Measurements from ENCODE around the gene CDK7. TPM values are rescaled to one million over a fixed set of nuclear protein-coding genes. Genes with fewer than 3 reads are reported as not detected.
"Not testable (repeated sequence)": the region's sequence is repeated elsewhere in the genome, so short reads cannot be mapped to it uniquely, and the experiment has no call there.

The CDK7 gene
- total RNA-seq, 1 experiment from 2014 or later: 43.9 TPM

- not testable (repeated sequence) for H3K36me3 ChIP-seq (replicated peaks; ENCODE audit: control insufficient read depth, insufficient read depth, low read length); H3K27me3 ChIP-seq (ENCODE audit: control insufficient read depth, insufficient read depth, low read length); DNase-seq; H3K4me3 ChIP-seq (ENCODE audit: insufficient read depth, low read depth, low read length)
These were observed 14.3 kb upstream of the CDK7 start for GRCh38 chr5:69220371-69220770.

GRCh38 chr5:69220833-69221232, 13.9 kb upstream of the CDK7 start:
- H3K4me3 ChIP-seq (ENCODE audit: insufficient read depth, low read depth, low read length); H3K36me3 ChIP-seq (replicated peaks; ENCODE audit: control insufficient read depth, insufficient read depth, low read length); DNase-seq; H3K27me3 ChIP-seq (ENCODE audit: control insufficient read depth, insufficient read depth, low read length): not testable (repeated sequence)

GRCh38 chr5:69224520-69224919, 10.2 kb upstream of the CDK7 start:
- no peaks in the 10 kb centered on the region for H3K27me3 ChIP-seq (ENCODE audit: control insufficient read depth, insufficient read depth, low read length)
- DNase-seq: no peak
- H3K36me3 ChIP-seq (replicated peaks; ENCODE audit: control insufficient read depth, insufficient read depth, low read length): peaks cover 2% of the 10 kb centered on the region; the same call in 1 of the 2 replicates
- no peak overlapping the region for H3K4me3 ChIP-seq (ENCODE audit: insufficient read depth, low read depth, low read length)

GRCh38 chr5:69225860-69226259, 8.8 kb upstream of the CDK7 start:
- DNase-seq: no peak
- Histone ChIP-seq H3K27me3 (ENCODE audit: control insufficient read depth, insufficient read depth, low read length) (no peaks in the 10 kb centered on the region), H3K36me3 (replicated peaks; ENCODE audit: control insufficient read depth, insufficient read depth, low read length) (peaks cover 2% of the 10 kb centered on the region; the same call in 1 of the 2 replicates), H3K4me3 (ENCODE audit: insufficient read depth, low read depth, low read length) (no peak overlapping the region)

GRCh38 chr5:69230181-69230580, 4.5 kb upstream of the CDK7 start:
- Histone ChIP-seq H3K27me3 (ENCODE audit: control insufficient read depth, insufficient read depth, low read length) (no peaks in the 10 kb centered on the region), H3K4me3 (ENCODE audit: insufficient read depth, low read depth, low read length) (no peak overlapping the region), H3K36me3 (replicated peaks; ENCODE audit: control insufficient read depth, insufficient read depth, low read length) (peaks cover 2% of the 10 kb centered on the region; the same call in 1 of the 2 replicates)
- DNase-seq: no peak

- Histone ChIP-seq H3K4me3 (ENCODE audit: insufficient read depth, low read depth, low read length) (no peak overlapping the region), H3K27me3 (ENCODE audit: control insufficient read depth, insufficient read depth, low read length) (no peaks in the 10 kb centered on the region), H3K36me3 (replicated peaks; ENCODE audit: control insufficient read depth, insufficient read depth, low read length) (peaks cover 2% of the 10 kb centered on the region; the same call in 1 of the 2 replicates)
- no peak for DNase-seq
These were observed 3.4 kb upstream of the CDK7 start for GRCh38 chr5:69231281-69231680.

GRCh38 chr5:69231851-69232250, 2.8 kb upstream of the CDK7 start:
- H3K4me3 ChIP-seq (ENCODE audit: insufficient read depth, low read depth, low read length): no peak overlapping the region
- no peak for DNase-seq
- H3K27me3 ChIP-seq (ENCODE audit: control insufficient read depth, insufficient read depth, low read length): no peaks in the 10 kb centered on the region
- H3K36me3 ChIP-seq (replicated peaks; ENCODE audit: control insufficient read depth, insufficient read depth, low read length): peaks cover 2% of the 10 kb centered on the region; the same call in 1 of the 2 replicates

GRCh38 chr5:69236733-69237132, 2.0 kb downstream of the CDK7 start:
- not testable (repeated sequence) for DNase-seq; H3K4me3 ChIP-seq (ENCODE audit: insufficient read depth, low read depth, low read length); H3K36me3 ChIP-seq (replicated peaks; ENCODE audit: control insufficient read depth, insufficient read depth, low read length); H3K27me3 ChIP-seq (ENCODE audit: control insufficient read depth, insufficient read depth, low read length)

GRCh38 chr5:69237877-69238276, 3.2 kb downstream of the CDK7 start:
- Histone ChIP-seq H3K4me3 (ENCODE audit: insufficient read depth, low read depth, low read length) (no peak overlapping the region), H3K36me3 (replicated peaks; ENCODE audit: control insufficient read depth, insufficient read depth, low read length) (peaks cover 1% of the 10 kb centered on the region), H3K27me3 (ENCODE audit: control insufficient read depth, insufficient read depth, low read length) (no peaks in the 10 kb centered on the region)
- no peak for DNase-seq

- no peaks in the 10 kb centered on the region for H3K27me3 ChIP-seq (ENCODE audit: control insufficient read depth, insufficient read depth, low read length)
- no peak for DNase-seq
- H3K36me3 ChIP-seq (replicated peaks; ENCODE audit: control insufficient read depth, insufficient read depth, low read length): peaks cover 1% of the 10 kb centered on the region
- no peak overlapping the region for H3K4me3 ChIP-seq (ENCODE audit: insufficient read depth, low read depth, low read length)
These were observed 4.1 kb downstream of the CDK7 start for GRCh38 chr5:69238760-69239251.

GRCh38 chr5:69242215-69242927, 7.7 kb downstream of the CDK7 start:
- H3K27me3 ChIP-seq (ENCODE audit: control insufficient read depth, insufficient read depth, low read length): no peaks in the 10 kb centered on the region
- H3K4me3 ChIP-seq (ENCODE audit: insufficient read depth, low read depth, low read length): no peak overlapping the region
- H3K36me3 ChIP-seq (replicated peaks; ENCODE audit: control insufficient read depth, insufficient read depth, low read length): peaks cover 1% of the 10 kb centered on the region
- DNase-seq: no peak

GRCh38 chr5:69245031-69245430, 10.3 kb downstream of the CDK7 start:
- DNase-seq: no peak
- H3K27me3 ChIP-seq (ENCODE audit: control insufficient read depth, insufficient read depth, low read length): no peaks in the 10 kb centered on the region
- no peaks in the 10 kb centered on the region for H3K36me3 ChIP-seq (replicated peaks; ENCODE audit: control insufficient read depth, insufficient read depth, low read length)
- no peak overlapping the region for H3K4me3 ChIP-seq (ENCODE audit: insufficient read depth, low read depth, low read length)

- no peak for DNase-seq
- H3K27me3 ChIP-seq (ENCODE audit: control insufficient read depth, insufficient read depth, low read length): no peaks in the 10 kb centered on the region
These were observed 13.3 kb downstream of the CDK7 start for GRCh38 chr5:69248019-69248418.

GRCh38 chr5:69250593-69250992, 15.9 kb downstream of the CDK7 start:
- Histone ChIP-seq H3K36me3 (replicated peaks; ENCODE audit: control insufficient read depth, insufficient read depth, low read length) (no peaks in the 10 kb centered on the region), H3K27me3 (ENCODE audit: control insufficient read depth, insufficient read depth, low read length) (no peaks in the 10 kb centered on the region), H3K4me3 (ENCODE audit: insufficient read depth, low read depth, low read length) (no peak overlapping the region)
- no peak for DNase-seq

More at GRCh38 chr5:69248019-69248418, 13.3 kb downstream of the CDK7 start:
- no peak overlapping the region for H3K4me3 ChIP-seq (ENCODE audit: insufficient read depth, low read depth, low read length)
- H3K36me3 ChIP-seq (replicated peaks; ENCODE audit: control insufficient read depth, insufficient read depth, low read length): no peaks in the 10 kb centered on the region

- no peaks in the 10 kb centered on the region for H3K27me3 ChIP-seq (ENCODE audit: control insufficient read depth, insufficient read depth, low read length)
- H3K4me3 ChIP-seq (ENCODE audit: insufficient read depth, low read depth, low read length): no peak overlapping the region
- no peaks in the 10 kb centered on the region for H3K36me3 ChIP-seq (replicated peaks; ENCODE audit: control insufficient read depth, insufficient read depth, low read length)
- no peak for DNase-seq
These were observed 17.8 kb downstream of the CDK7 start for GRCh38 chr5:69252437-69252836.

All from H7 (cell line).